ENCODE data around the gene KRTAP26-1.

Gene KRTAP26-1

DNA sequence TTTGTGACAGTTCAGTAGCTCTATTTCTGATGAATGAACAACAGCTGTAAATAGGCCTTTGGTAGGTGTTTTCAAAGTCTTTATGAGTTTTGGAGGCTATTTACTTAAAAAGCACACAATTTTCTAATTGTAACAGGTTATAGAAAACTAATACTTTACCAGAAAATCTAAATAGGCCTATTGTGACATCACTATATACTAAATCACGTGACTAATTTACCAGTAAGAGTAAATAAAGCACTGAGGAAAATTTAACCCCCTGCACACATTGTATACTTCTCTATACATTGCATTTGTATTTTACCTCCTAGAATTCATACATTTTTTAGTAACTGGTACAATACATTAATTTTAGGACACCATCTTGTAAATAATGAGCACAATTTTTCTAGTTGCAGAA is 15.0 kb downstream of the KRTAP26-1 start:
- Mint-ChIP-seq H3K4me1 (peaks cover 8% of the 10 kb centered on the region), H3K4me3 (no peak overlapping the region), H3K9me3 (peaks cover 2% of the 10 kb centered on the region), H3K27me3 (ENCODE audit: low read depth) (no peaks in the 10 kb centered on the region), H3K36me3 (ENCODE audit: low read depth) (no peaks in the 10 kb centered on the region), H3K27ac (no peak overlapping the region)
- TF ChIP-seq, protein P1, sequence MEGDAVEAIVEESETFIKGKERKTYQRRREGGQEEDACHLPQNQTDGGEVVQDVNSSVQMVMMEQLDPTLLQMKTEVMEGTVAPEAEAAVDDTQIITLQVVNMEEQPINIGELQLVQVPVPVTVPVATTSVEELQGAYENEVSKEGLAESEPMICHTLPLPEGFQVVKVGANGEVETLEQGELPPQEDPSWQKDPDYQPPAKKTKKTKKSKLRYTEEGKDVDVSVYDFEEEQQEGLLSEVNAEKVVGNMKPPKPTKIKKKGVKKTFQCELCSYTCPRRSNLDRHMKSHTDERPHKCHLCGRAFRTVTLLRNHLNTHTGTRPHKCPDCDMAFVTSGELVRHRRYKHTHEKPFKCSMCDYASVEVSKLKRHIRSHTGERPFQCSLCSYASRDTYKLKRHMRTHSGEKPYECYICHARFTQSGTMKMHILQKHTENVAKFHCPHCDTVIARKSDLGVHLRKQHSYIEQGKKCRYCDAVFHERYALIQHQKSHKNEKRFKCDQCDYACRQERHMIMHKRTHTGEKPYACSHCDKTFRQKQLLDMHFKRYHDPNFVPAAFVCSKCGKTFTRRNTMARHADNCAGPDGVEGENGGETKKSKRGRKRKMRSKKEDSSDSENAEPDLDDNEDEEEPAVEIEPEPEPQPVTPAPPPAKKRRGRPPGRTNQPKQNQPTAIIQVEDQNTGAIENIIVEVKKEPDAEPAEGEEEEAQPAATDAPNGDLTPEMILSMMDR (IDR thresholded peaks at IDR 0.05; ENCODE audit: unreplicated experiment in 3 of 3): no peak

DNA sequence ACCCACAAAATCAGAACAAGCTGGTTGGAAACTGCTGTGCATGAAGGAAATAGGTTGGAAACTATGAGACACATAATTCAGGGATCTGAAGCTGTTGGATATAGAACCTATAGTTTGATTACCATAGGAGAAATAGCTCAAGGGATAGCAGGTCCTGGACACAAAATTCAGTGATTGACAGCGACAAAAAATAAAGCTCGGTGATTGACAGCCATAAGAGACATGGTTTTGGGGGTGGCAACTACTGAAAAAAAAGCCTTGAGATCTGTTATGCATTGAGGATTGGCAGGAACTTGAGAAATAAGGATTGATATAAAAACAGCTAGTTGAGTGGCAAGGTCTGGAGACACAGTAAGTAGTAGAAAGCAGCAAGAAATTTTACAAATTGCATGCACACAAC is 30.9 kb downstream of the KRTAP26-1 start, which contains the start of gene KRTAP25-1:
Gene KRTAP25-1 (minus strand): TSS at position 300 of the 400 bp plus-strand sequence. CDS start 24 bp downstream, at position 276.
- no peak within 1 kb of the TSS for H3K4me3 Mint-ChIP-seq
- H3K27me3 Mint-ChIP-seq (ENCODE audit: low read depth): peaks cover 4% of the 10 kb centered on the region

DNA sequence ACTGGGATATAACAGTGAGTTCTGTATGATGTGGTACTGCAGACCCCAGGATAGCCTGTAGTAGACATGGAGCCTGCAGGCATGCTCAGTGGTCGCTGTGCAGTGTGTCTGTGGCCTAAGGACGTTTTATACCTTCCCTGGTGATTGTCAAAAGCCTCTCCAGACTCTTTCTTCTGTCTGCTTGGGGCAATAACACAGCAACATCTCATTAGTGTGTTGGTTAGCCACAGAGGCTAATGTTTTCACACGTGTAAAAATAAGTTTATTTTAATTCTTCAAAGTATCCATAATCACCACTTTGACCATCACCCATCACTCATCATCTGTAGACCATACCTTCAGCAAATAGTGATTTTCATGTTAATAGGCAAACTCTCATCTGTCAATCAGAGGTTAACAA is 37.3 kb downstream of the KRTAP26-1 start, which contains the start of gene KRTAP24-1:
Gene KRTAP24-1 (minus strand): TSS at position 101 of the 400 bp plus-strand sequence. CDS start 18 bp downstream, at position 83.
- Mint-ChIP-seq H3K27ac (no peak within 1 kb of the TSS), H3K4me1 (peaks cover 6% of the 10 kb centered on the region), H3K36me3 (ENCODE audit: low read depth) (no peaks in the 10 kb centered on the region), H3K4me3 (no peak within 1 kb of the TSS), H3K9me3 (no peaks in the 10 kb centered on the region), H3K27me3 (ENCODE audit: low read depth) (peaks cover 4% of the 10 kb centered on the region)
- TF ChIP-seq, protein P1 (IDR thresholded peaks at IDR 0.05; ENCODE audit: unreplicated experiment in 3 of 3): no peak

More for the DNA sequence above, 30.9 kb downstream of the KRTAP26-1 start, which contains the start of gene KRTAP25-1:
- no peak within 1 kb of the TSS for H3K27ac Mint-ChIP-seq
- no peaks in the 10 kb centered on the region for H3K4me1 Mint-ChIP-seq
- no peaks in the 10 kb centered on the region for H3K36me3 Mint-ChIP-seq (ENCODE audit: low read depth)
- H3K9me3 Mint-ChIP-seq: no peaks in the 10 kb centered on the region
- TF ChIP-seq, protein P1 (IDR thresholded peaks at IDR 0.05; ENCODE audit: unreplicated experiment in 3 of 3): no peak

DNA sequence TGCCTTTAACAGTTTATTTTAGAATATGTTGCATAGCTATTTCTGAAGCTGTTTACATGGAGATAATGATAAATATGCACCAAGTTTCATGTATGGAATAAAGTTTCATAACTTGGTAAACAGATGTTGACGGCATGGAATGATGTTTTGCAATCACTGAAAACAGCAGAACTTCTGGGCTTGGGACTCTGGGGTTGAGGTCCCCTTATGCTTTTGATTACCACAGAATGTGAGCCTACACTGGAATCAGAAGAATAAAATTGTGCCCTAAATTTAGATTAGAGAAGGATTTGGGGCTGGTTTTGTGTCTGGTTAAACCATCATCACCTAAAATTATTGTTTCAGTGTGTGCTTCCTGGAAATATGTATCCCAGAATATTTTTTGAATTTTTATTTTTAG is 48.5 kb downstream of the KRTAP26-1 start:
- TF ChIP-seq, protein P1 (IDR thresholded peaks at IDR 0.05; ENCODE audit: unreplicated experiment in 3 of 3): no peak

DNA sequence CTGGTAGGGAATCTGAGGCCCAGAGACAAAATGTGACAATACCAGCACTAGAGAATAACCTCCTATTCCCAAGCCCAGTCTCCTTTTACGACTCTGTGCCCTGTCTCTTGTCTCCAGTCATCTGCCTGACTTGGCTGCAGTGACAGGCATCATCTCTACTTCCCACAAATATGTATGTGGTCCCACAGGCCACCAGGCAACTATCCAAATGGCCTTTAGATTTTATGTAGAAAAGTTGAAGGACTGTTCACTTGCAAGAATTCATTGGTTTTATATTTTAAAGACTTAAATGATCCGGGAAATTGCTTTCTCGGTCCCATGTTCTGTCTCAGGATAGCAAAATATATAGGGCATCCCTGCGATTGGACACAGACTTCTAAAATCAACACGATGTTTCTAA is 49.0 kb downstream of the KRTAP26-1 start:
- Mint-ChIP-seq H3K27me3 (ENCODE audit: low read depth) (peaks cover 3% of the 10 kb centered on the region), H3K4me1 (no peaks in the 10 kb centered on the region), H3K4me3 (no peak overlapping the region), H3K27ac (no peak overlapping the region), H3K36me3 (ENCODE audit: low read depth) (no peaks in the 10 kb centered on the region), H3K9me3 (peaks cover 8% of the 10 kb centered on the region)
- TF ChIP-seq, protein P1 (IDR thresholded peaks at IDR 0.05; ENCODE audit: unreplicated experiment in 3 of 3): no peak

More for the DNA sequence above, 48.5 kb downstream of the KRTAP26-1 start:
- Mint-ChIP-seq H3K27me3 (ENCODE audit: low read depth) (peaks cover 3% of the 10 kb centered on the region), H3K4me3 (no peak overlapping the region), H3K4me1 (no peaks in the 10 kb centered on the region), H3K9me3 (peaks cover 8% of the 10 kb centered on the region), H3K36me3 (ENCODE audit: low read depth) (no peaks in the 10 kb centered on the region), H3K27ac (no peak overlapping the region)

Measured in nephron (organoid).